HG03469 (cell line): ENCODE measurements around the gene TRPM2.

Source experiments
- ATAC-seq: cut with Tn5 transposase; IDR thresholded peaks from one replicate; pipeline ENCODE4 v1.9.1; 2021; ENCODE audit warnings: mild to moderate bottlenecking, moderate library complexity, moderate number of reproducible peaks; ENCODE audit not compliant: unreplicated experiment

The TRPM2 gene

DNA sequence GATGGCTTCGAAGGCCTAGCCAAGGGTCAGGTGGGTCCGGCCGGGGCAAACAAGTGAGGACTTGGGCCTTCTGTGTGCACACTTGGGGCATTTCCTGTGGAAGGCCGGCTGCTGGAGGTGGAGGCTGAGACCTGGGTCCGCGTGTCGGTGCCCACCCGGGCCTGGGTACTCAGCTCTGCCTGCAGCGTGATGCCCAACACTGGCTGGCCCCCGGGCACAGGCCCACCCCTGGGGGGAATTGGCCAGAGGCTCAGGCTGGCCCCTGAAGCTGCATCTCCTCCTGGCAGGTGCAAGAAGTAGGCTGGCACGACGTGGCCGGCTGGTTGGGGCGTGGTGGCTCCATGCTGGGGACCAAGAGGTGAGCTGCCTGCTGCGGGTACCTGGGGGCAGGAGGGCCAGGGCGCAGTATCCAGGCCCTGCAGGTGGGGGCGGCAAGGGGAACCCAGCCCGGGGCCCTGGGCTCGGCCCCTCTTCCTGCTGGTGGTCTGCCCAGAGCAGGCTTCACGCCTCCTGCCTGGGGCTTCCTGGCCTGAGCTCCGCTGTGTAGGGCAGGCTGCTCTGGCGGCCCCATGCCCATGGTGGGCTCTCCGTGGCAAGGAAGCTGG, 31.5 kb upstream of the TRPM2 start:
- no peak for ATAC-seq

DNA sequence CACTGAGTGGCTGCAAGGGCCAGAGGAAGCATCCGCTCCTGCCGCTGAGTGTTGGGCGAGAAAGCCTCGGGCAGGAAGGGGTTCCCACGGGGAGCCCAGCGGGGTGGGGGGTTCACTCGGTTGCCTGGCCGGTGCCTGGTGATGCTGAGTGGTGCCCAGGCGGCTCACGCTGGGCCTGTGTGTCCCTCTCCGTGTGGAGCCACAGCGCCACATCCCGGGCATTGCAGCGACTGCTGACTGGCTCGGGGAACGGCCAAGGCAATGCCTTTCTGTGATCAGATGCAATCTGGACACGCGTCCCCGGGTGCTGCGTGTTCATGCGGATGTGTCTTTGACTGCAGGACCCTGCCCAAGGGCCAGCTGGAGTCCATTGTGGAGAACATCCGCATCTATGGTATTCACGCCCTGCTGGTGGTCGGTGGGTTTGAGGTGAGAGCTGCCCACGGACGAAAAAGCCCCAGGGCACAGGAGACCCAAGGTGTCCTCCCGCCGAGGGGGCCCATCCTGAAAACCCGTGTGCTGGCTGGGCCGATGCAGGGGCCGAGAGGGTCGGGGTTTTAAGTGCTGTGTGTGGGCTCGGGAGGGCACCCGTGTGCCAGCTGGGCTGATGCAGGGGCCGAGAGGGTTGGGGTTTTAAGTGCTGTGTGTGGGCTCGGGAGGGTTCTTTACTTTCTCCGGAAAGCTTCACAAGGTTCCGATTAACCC, 30.6 kb upstream of the TRPM2 start:
- ATAC-seq: no peak

GRCh38 chr21:44323591-44323990, 29.8 kb upstream of the TRPM2 start:
- no peak for ATAC-seq

DNA sequence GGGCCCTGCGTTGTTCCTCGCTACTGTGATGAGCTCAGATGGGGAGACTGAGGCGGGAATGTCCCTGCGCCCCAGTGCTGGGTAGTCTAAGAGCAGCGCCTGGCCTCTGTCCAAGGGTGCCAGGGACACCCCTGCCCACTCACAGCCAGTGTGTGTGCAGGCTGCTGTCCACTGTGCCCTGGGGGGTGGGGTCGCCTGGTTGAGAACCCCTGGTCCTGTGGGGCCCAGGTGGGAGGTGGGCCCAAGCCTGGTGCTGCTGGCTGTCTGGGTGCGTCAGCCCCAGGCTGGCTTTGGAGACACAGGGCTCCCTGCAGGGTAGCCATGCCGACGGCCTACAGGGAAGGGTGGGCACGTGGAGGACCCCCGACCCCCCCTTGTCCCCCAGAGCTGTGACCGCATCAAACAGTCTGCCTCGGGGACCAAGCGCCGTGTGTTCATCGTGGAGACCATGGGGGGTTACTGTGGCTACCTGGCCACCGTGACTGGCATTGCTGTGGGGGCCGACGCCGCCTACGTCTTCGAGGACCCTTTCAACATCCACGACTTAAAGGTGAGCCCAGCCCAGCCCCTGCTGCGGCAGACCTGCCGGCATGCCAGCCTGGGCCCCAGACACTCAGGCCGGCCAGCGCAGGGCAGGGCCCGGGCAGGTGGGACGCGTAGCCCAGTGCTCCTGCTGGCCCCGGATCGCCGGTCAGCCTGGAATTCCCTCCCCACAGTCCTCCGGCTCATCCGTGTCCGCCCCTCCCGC, 29.1 kb upstream of the TRPM2 start:
- ATAC-seq: no peak

- no peak for ATAC-seq
Measured at GRCh38 chr21:44324854-44325107, 28.6 kb upstream of the TRPM2 start.

DNA sequence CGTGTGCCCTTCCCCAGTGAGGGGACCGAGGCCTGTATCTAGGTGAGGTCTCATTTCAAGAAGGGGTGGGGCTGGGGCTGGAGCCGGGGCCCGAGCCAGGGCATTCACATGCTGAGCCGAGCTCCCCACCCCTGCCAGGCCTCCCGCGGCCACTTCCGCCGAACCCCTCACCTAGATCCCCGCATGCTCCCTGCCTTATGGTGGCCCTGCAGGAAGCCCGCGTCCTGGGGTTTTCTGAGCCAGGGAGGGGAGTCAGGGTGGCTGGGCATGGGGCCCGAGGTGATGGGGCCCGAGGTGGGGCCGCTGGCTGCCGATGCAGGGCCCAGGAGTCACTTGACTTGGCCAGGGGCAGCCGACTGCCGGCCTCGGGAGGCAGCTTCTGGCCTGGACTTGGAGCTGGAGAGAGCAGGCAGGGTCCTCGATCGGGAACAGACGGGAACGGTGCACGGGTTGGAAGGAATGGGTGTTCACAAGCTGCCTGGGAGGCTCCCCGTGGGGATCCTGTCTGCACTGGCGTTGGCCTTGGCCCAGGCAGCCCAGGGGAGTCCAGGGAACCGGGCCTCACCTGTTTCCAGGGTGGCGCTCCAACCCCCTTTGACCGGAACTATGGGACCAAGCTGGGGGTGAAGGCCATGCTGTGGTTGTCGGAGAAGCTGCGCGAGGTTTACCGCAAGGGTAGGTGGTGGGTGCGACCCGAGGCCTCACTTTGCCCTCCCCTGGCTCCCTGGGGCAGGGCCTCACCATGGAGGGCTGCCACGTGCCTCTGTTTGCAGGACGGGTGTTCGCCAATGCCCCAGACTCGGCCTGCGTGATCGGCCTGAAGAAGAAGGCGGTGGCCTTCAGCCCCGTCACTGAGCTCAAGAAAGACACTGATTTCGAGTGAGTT, 27.8 kb upstream of the TRPM2 start:
- ATAC-seq: no peak

DNA sequence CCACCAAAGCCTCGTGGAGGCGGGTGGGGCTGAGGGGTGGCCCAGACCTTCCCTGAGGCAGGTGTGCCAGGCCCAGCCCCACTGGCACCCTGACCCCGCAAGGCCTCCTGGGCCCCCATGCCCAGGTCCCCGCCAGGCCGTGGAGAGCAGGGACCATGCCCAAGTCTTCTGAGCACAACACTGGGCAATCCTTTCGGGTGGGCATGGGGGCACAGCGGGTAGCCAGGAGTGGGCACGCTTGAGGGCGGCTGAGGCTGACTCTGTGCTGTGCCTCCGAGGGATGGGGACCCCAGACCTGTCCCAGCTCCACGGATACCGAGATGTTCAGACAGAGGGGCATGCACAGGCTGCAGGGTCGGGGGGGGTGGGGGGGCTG, 27.2 kb upstream of the TRPM2 start:
- no peak for ATAC-seq

DNA sequence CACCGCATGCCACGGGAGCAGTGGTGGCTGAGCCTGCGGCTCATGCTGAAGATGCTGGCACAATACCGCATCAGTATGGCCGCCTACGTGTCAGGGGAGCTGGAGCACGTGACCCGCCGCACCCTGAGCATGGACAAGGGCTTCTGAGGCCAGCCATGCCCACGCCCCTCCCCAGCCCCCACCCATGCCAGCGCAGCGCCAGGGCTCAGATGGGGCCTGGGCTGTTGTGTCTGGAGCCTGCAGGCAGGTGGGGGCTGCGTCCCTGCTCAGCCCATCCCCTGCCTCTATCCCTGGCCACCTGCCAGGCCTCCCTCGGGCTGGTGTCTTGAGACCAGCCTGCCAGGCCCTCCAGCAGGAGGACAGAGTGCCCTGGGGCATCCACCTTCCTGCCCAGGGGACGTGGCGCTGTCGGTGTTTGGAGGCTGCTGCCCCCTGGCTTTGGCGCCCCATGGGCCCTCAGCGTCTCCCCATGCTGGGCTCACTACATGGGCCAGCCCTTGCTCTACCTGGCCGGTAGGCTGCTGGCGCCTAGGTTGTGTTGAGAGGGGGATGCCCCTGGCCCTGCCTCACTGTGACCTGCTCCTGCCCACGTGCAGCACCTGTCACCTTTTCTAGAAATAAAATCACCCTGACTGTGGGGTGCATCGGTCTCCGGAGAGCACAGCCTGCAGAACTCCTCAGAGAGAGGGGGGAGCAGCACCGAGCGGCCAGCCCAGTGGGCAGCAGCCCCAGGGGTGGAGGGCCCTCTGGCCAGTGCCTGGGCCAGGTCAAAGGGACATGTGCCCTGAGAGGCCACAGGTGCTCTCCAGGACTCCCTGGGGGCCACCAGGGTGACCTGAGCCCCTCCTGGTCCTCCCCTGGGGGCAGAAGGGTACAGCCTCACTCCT, 26.5 kb upstream of the TRPM2 start:
- ATAC-seq: no peak

DNA sequence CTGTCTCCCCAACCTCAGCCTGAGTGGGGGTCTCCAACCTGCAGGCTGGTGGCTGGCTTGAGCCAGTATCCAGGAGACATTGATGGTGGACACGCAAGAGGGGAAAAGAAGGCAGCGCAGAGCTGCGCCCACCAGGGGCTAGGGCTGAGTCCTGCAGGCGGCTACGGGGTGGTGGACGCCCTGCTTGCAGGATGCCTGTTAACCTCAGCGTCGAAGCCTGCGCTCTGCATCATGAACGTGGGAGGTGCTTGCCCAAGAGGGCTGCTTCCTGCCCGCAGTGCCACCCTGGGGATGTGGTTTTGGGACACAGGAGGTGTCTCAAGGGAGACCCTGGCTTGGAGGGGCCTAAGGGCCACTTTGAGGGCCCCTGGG, 25.8 kb upstream of the TRPM2 start:
- no peak for ATAC-seq

DNA sequence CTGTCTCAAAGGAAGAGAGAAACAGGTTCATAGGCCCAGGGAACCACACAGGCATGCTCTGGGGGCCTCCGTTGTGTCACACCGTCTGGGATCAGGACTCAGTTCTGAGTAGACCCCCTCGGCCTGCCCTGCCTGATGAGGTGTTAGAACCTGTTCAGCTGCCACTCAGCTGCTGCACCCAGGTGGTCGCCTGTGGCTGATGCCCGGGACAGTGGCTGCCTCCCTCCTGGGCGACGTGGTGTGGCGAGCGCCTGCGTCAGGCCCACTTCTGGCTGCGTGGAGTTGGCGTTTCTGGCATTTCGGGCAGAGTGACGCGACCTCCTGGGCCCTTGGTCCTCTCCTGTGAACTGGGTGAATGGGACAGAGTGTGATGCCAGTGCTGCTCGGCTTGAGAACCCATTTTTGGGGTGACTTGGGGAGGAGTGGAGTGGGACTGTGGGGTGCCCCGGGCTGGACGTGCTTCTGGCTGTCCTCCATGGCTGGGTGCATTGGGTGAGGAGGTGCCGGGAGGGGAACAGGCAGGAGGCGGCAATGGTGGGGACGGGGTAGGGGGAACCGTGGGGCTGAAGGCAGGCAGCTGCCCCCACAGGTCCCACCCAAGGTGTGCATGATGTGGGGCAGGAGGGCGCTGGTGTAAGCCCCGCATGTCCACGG, 25.1 kb upstream of the TRPM2 start:
- no peak for ATAC-seq

DNA sequence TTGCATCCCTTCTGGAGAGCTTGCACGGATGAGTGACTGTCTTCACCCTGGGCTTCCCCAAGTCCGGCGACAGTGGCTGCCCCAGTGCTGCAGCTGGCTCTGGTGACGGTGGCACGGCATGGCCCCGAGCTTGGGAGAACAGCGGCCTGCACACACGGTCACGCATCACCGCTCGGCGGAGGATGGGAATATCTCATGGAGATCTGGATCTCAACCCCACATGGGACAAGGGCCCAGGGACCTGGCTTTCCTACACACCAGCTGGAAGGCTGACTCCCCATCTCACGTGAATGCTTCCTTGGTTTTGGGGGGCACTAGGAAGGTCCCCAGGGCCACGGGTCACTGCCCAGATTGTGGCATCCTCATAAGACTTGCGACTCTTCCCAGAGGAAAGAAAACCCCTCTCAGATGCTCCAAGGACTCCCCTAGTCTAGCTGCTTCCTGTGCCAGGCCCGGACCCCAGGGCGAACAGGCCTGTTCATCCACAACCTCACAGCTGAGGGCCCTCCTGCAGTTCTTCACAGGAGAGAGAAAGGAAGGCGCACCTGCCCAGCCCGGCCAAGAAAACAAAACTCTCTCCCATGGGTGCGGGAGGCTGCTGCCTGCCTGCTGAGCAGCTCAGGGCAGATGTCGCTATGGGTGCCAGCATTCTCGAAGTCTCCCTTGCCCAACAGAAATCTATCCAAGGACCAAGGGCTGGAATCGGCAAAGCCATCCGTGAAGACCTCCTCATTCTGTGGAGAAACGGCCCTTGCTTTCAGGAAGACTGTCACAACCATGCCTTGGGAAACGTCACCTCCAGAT, 24.1 kb upstream of the TRPM2 start:
- ATAC-seq: no peak

DNA sequence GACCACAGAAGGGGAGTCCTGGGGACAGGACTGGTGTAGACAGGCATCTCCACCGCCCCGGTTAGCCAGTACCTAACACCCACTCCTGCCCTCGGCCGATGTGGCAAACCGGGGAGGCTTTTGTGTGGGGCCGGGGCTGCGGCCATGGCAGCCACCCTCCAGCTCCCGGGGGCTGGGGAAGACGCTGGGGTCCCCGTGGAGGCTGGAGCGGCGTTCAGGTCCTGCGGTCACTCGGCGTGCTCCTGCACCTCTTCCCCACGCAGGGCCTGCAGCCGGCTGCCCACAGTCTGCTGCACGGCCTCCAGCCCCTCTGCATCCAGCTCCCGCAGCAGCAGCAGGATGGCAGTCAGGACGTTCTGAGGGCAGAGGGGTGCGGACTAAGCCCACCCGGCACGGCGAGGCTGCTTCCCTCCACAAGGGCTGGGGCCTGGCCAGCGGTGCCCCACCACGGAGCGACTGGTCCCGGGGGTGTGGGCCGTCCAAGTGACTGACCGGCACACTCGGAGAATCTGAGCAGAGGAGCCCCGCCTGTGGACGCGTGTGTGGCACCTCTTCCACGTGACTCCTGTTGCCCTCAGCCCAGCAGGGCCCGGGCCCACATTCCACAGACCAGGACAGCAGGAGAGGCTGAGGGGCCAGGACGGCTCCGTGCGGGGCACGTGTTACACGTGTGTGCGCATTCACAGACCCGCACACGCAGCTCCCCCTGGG, 23.3 kb upstream of the TRPM2 start:
- ATAC-seq: no peak

DNA sequence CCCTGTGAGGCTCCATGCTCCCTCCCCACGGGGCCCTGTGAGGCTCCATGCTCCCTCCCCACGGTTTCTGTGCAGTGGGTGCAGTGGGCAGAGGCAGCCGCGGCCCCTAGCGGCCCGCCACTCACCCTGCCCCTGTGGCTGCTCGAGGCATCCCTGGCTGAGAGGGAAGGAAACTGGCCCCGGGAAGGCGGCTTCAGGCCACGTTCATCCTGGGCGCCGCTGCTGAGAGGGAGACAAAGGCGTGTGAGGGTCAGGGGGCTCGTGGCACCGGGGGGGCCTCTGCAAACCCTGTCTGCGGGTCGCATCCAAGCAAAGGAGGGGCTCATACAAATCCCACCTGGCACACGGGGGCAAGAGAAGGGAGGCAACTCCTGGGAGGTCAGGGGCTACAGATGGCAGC, 22.7 kb upstream of the TRPM2 start:
- ATAC-seq: no peak

DNA sequence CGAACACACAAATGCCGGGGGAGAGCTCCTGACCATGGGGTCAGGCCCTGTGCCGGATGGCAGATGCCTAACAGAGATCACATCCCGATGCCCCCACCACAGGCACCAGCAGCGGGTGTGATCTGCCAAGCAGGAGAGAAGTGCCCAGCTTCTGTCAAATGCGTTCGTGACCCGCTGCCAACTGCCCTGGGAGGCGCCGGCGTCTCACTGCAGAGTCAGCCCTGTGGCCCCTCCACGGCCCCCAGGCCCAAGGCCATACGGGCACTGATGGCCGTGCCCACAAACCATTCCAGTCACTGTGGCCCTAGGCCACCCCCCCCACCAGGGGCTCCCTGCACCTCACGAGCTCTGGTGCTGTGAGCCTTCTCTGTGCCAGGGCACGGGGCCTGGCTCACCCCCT, 22.2 kb upstream of the TRPM2 start:
- ATAC-seq: no peak

DNA sequence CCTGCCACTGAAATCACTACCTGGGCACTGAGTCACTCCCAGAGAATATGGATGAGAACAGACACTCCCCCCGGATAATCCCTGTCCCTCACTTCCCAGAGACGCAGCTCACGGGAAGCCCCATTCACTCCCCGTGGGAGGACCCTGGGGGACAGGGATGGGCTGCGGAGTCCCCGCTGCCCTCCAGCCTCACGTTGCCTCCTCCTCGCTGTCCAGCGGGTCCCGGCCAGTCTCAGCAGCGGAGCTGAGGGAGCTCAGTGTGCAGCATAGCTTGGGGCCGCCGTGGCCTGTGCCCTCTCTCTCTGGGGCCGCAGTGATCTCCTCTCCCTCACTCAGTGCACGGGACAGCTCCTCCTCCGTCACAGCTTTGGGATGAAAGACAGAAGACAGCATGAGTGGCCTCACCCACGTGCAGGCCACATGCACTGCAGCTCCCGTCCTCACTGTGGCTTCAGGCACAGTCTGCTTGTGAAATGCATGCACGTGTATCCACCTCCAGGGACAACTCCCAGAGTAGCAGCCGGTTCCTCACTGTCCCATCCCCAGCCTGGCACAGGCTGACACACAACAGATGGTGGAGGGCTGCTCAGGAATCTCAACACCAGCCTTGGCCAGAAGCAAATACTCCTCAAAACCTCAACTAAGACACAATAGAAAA, 21.6 kb upstream of the TRPM2 start:
- ATAC-seq: no peak

- ATAC-seq: no peak
Measured at GRCh38 chr21:44332383-44332782, 21.0 kb upstream of the TRPM2 start.

DNA sequence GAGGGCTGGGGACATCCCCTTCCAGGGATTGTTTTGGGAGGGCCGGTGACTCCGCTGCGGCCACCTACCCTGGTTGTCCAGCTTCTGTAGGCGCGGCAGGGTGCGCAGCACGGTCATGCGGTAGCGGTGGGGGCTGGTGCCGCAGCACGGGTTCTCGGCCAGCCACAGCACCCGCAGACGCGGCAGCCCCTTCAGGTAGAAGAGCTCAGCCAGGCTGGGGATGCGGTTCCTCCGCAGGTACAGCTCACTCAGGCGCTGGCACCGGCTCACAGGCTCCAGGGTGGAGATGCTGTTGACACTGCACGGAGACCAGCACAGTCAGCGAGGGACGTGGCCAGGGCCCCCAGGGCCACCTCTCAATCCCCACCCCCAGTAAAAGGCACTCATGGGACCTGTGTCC, 20.5 kb upstream of the TRPM2 start:
- no peak for ATAC-seq
